Panc1 (cell line): Measurements from ENCODE around the gene VSNL1. TPM values are rescaled to one million over a fixed set of nuclear protein-coding genes. Genes with fewer than 3 reads are reported as not detected.

Source experiments
- ATAC-seq: fragments of 200-7000 bp; cut with Tn5 transposase; 2 replicates; pipeline ENCODE4 v1.9.1; 2020; ENCODE audit warnings: mild to moderate bottlenecking, moderate library complexity
- BruUV-seq: library from RNA; stranded (reverse); fragments of 400-500 nt; replicated peaks from 2 replicates; lab custom pipeline; 2021; lab: Mats Ljungman, UMichigan
- CTCF ChIA-PET: fragments of 300-600 bp; sonication (Branson Sonifier 250); formaldehyde crosslinking; loops from one replicate; lab custom pipeline; 2022; ENCODE audit warnings: antibody characterized with exemption; lab: Charles Lee
- POLR2A ChIA-PET: fragments of 300-600 bp; sonication (Branson Sonifier 250); formaldehyde crosslinking; loops from one replicate; lab custom pipeline; 2022; ENCODE audit warnings: antibody characterized with exemption; lab: Charles Lee
- DNase-seq: peaks from one replicate; pipeline ENCODE4 v3.0.0-alpha.2; 2010; ENCODE audit warnings: low read depth, low spot score
- H3K27ac ChIP-seq: 2 replicates; pipeline ENCODE4 v1.5.1; 2011; ENCODE audit warnings: mild to moderate bottlenecking, low read length, inconsistent platforms
- H3K27me3 ChIP-seq: fragments of 200-500 bp; sonication (Bioruptor generic); 2 replicates; pipeline ENCODE4 v1.6.0; 2014; ENCODE audit warnings: low read length, inconsistent platforms; ENCODE audit not compliant: control insufficient read depth, insufficient read depth
- H3K36me3 ChIP-seq: fragments of 200-500 bp; sonication (Bioruptor generic); 2 replicates; pipeline ENCODE4 v1.5.1; 2014; ENCODE audit warnings: inconsistent platforms, mild to moderate bottlenecking, low read length, moderate library complexity; ENCODE audit not compliant: control insufficient read depth, insufficient read depth
- H3K4me1 ChIP-seq: 2 replicates; pipeline ENCODE4 v1.5.1; 2011; ENCODE audit warnings: inconsistent platforms, mild to moderate bottlenecking, low read length, moderate library complexity; ENCODE audit not compliant: control insufficient read depth, insufficient read depth
- H3K4me3 ChIP-seq, 2 experiments: 2 replicates each; pipeline ENCODE4 v1.5.1; 2011 to 2012; ENCODE audit warnings: low read depth in 2 of 2, low read length in 2 of 2, mild to moderate bottlenecking in 2 of 2, inconsistent platforms in 1 of 2, moderate library complexity in 1 of 2
- H3K9me3 ChIP-seq: fragments of 200-500 bp; sonication (Bioruptor generic); 2 replicates; pipeline ENCODE4 v1.5.1; 2014; ENCODE audit warnings: low read depth, mild to moderate bottlenecking, inconsistent platforms, low read length, moderate library complexity; ENCODE audit not compliant: control insufficient read depth, insufficient read depth
- CTCF ChIP-seq: fragments of 450-650 bp; IDR thresholded peaks from 2 replicates; pipeline ENCODE4 v1.5.1; 2017; ENCODE audit warnings: mild to moderate bottlenecking
- POLR2AphosphoS5 ChIP-seq: IDR thresholded peaks from 2 replicates; pipeline ENCODE4 v1.6.1; 2012; ENCODE audit warnings: mild to moderate bottlenecking, low read depth, low read length, moderate library complexity
- REST ChIP-seq, 2 experiments: IDR thresholded peaks; 2 replicates each; pipeline ENCODE4 v1.6.1; 2011 to 2012; ENCODE audit warnings: low read depth in 2 of 2, control low read depth in 1 of 2, low read length in 1 of 2, mild to moderate bottlenecking in 1 of 2, moderate library complexity in 1 of 2; ENCODE audit not compliant: insufficient read depth in 1 of 2
- SIN3A ChIP-seq: IDR thresholded peaks from 2 replicates; pipeline ENCODE4 v1.6.1; 2012; ENCODE audit warnings: low read depth, mild to moderate bottlenecking, low read length, moderate library complexity, borderline replicate concordance; ENCODE audit not compliant: insufficient read depth
- TCF7L2 ChIP-seq: IDR thresholded peaks from 2 replicates; pipeline ENCODE4 v1.6.1; 2011; ENCODE audit warnings: mild to moderate bottlenecking, low read depth, low read length, inconsistent platforms
- in situ Hi-C: cut with HindIII; loops from 2 replicates; pipeline ENCODE4 v1.10.0; 2016; ENCODE audit warnings: low sequenced_read_pairs, low pct_unique_long_range_greater_than_20kb
- intact Hi-C: fragments of 100-400 bp; cut with micrococcal nuclease; formaldehyde crosslinking; loops from one replicate; pipeline ENCODE4 v1.10.0; 2022; ENCODE audit not compliant: unreplicated experiment
- total RNA-seq: library from RNA; stranded (reverse); gene quantifications from one replicate; pipeline ENCODE4 v1.2.1, GENCODE V29; 2021; ENCODE audit not compliant: unreplicated experiment

VSNL1 gene
- total RNA-seq, 1 experiment from 2014 or later: not detected

GRCh38 chr2:17617516-17617915 is 77.0 kb downstream of the VSNL1 start:
- no TSS peak for BruUV-seq
- H3K4me1 ChIP-seq: no peaks in the 10 kb centered on the region
- intact Hi-C loops (no loop called here), in situ Hi-C loops (no loop called here)
- no peak for DNase-seq
- H3K36me3 ChIP-seq: no peaks in the 10 kb centered on the region
- H3K27me3 ChIP-seq: no peaks in the 10 kb centered on the region; the same call in 1 of the 2 replicates
- TF ChIP-seq SIN3A (no peak), POLR2AphosphoS5 (no peak), CTCF (no peak), TCF7L2 (no peak), REST (IDR thresholded peaks at IDR 0.05; ENCODE audit: insufficient read depth in 1 of 2, low read depth in 2 of 2, low read length in 1 of 2) (no peak)
- no peak overlapping the region for H3K27ac ChIP-seq
- no peaks in the 10 kb centered on the region for H3K9me3 ChIP-seq
- POLR2A ChIA-PET: no interaction called here
- H3K4me3 ChIP-seq: no peak overlapping the region
- ATAC-seq: no peak
- CTCF ChIA-PET: no interaction called here

GRCh38 chr2:17617955-17618354 is 77.5 kb downstream of the VSNL1 start:
- no peaks in the 10 kb centered on the region for H3K4me1 ChIP-seq
- no TSS peak for BruUV-seq
- H3K36me3 ChIP-seq: no peaks in the 10 kb centered on the region
- DNase-seq (no peak), ATAC-seq (no peak)
- POLR2A ChIA-PET: no interaction called here
- CTCF ChIA-PET: no interaction called here
- intact Hi-C loops (no loop called here), in situ Hi-C loops (no loop called here)
- H3K27me3 ChIP-seq: no peaks in the 10 kb centered on the region; the same call in 1 of the 2 replicates
- H3K27ac ChIP-seq: no peak overlapping the region
- no peaks in the 10 kb centered on the region for H3K9me3 ChIP-seq
- H3K4me3 ChIP-seq: no peak overlapping the region
- TF ChIP-seq TCF7L2: no peak
- no peak for TF ChIP-seq REST (IDR thresholded peaks at IDR 0.05; ENCODE audit: insufficient read depth in 1 of 2, low read depth in 2 of 2, low read length in 1 of 2)
- no peak for TF ChIP-seq CTCF
- no peak for TF ChIP-seq SIN3A
- TF ChIP-seq POLR2AphosphoS5: no peak
